ENCODE measurements around the gene SLC26A9. TPM values are rescaled to one million over a fixed set of nuclear protein-coding genes. Genes with fewer than 3 reads are reported as not detected.
"Not testable (repeated sequence)": the region's sequence is repeated elsewhere in the genome, so short reads cannot be mapped to it uniquely, and the experiment has no call there.

SLC26A9 gene
- total RNA-seq, 1 experiment from 2014 or later, result 1.0 TPM

- no peak for DNase-seq
- no TSS peak for BruUV-seq (replicated peaks)
- CTCF ChIA-PET, result no interaction called here
- no peaks in the 10 kb centered on the region for H3K79me2 ChIP-seq (ENCODE audit: low read depth)
- H3K4me3 ChIP-seq, result no peak overlapping the region
- intact Hi-C loops (cut with micrococcal nuclease; ENCODE audit: unreplicated experiment), result loop anchor here (10.0 kb wide), 1 partner anchor 329 kb away; no protein-coding TSS in a partner anchor
- no peak overlapping the region for H3K4me2 ChIP-seq
- no peak overlapping the region for H2AFZ ChIP-seq
- H3K9me2 ChIP-seq (ENCODE audit: insufficient read depth), result no peaks in the 10 kb centered on the region
- H3K9me3 ChIP-seq (ENCODE audit: insufficient read depth, low read depth), result no peaks in the 10 kb centered on the region
- no peaks in the 10 kb centered on the region for H4K20me1 ChIP-seq (ENCODE audit: insufficient read depth)
- no peak for TF ChIP-seq EZH2 (IDR thresholded peaks at IDR 0.05; ENCODE audit: low read depth)
- no peaks in the 10 kb centered on the region for H3K27me3 ChIP-seq (ENCODE audit: insufficient read depth, low read depth)
- H3F3A ChIP-seq (ENCODE audit: insufficient read depth, low read depth), result no peaks in the 10 kb centered on the region
- POLR2A ChIA-PET (ENCODE audit: unreplicated experiment), result no interaction called here
- H3K4me1 ChIP-seq (replicated peaks; ENCODE audit: insufficient read depth), result no peaks in the 10 kb centered on the region
- no peaks in the 10 kb centered on the region for H3K36me3 ChIP-seq (ENCODE audit: low read depth)
- no peak overlapping the region for H3K27ac ChIP-seq
These were observed 29.1 kb downstream of the SLC26A9 start for GRCh38 chr1:205914155-205914507.

- ChIA-PET CTCF (no interaction called here), POLR2A (ENCODE audit: unreplicated experiment) (no interaction called here)
- H4K20me1 ChIP-seq (ENCODE audit: insufficient read depth), result no peaks in the 10 kb centered on the region
- H3K4me1 ChIP-seq (replicated peaks; ENCODE audit: insufficient read depth), result no peaks in the 10 kb centered on the region
- DNase-seq, result peak in 1 of 2 experiments; percentile 49
- TF ChIP-seq CTCF (conservative IDR thresholded peaks at IDR 0.05) (no peak), EZH2 (IDR thresholded peaks at IDR 0.05; ENCODE audit: low read depth) (no peak)
- no peak overlapping the region for H3K4me2 ChIP-seq
- intact Hi-C loops (cut with micrococcal nuclease; ENCODE audit: unreplicated experiment), result loop anchor here (10.0 kb wide), 1 partner anchor 329 kb away; no protein-coding TSS in a partner anchor
- no peaks in the 10 kb centered on the region for H3F3A ChIP-seq (ENCODE audit: insufficient read depth, low read depth)
- no peaks in the 10 kb centered on the region for H3K79me2 ChIP-seq (ENCODE audit: low read depth)
- H3K36me3 ChIP-seq (ENCODE audit: low read depth), result no peaks in the 10 kb centered on the region
- H3K4me3 ChIP-seq, result no peak overlapping the region
- no peak overlapping the region for H3K27ac ChIP-seq
- no peaks in the 10 kb centered on the region for H3K9me2 ChIP-seq (ENCODE audit: insufficient read depth)
- no peak overlapping the region for H2AFZ ChIP-seq
- no TSS peak for BruUV-seq (replicated peaks)
- no peaks in the 10 kb centered on the region for H3K27me3 ChIP-seq (ENCODE audit: insufficient read depth, low read depth)
- H3K9me3 ChIP-seq (ENCODE audit: insufficient read depth, low read depth), result no peaks in the 10 kb centered on the region
These were observed 29.7 kb downstream of the SLC26A9 start for GRCh38 chr1:205913451-205914154.

- peak in 1 of 2 experiments; percentile 38 for DNase-seq
- CTCF ChIA-PET, result interaction anchor here (0.8 to 1.3 kb wide), 3 partner anchors 11 to 115 kb away, joined by 3 to 5 read pairs (median 3); no protein-coding TSS in a partner anchor
These were observed 35.5 kb downstream of the SLC26A9 start for GRCh38 chr1:205907794-205908193.

GRCh38 chr1:205905095-205905494 is 38.2 kb downstream of the SLC26A9 start:
- intact Hi-C loops (cut with micrococcal nuclease; ENCODE audit: unreplicated experiment), result loop anchor here (5.0 kb wide), 1 partner anchor 93 kb away; the partner anchor contains the start of gene SLC41A1

More at GRCh38 chr1:205907794-205908193, 35.5 kb downstream of the SLC26A9 start:
- H3K4me3 ChIP-seq, result no peak overlapping the region
- H3K9me3 ChIP-seq (ENCODE audit: insufficient read depth, low read depth), result no peaks in the 10 kb centered on the region
- no peaks in the 10 kb centered on the region for H3K9me2 ChIP-seq (ENCODE audit: insufficient read depth)
- POLR2A ChIA-PET (ENCODE audit: unreplicated experiment), result interaction anchor here (0.6 kb wide), 1 partner anchor 173 kb away, joined by 7 read pairs; no protein-coding TSS in a partner anchor
- H3F3A ChIP-seq (ENCODE audit: insufficient read depth, low read depth), result no peaks in the 10 kb centered on the region
- H3K27me3 ChIP-seq (ENCODE audit: insufficient read depth, low read depth), result no peaks in the 10 kb centered on the region
- H3K4me1 ChIP-seq (replicated peaks; ENCODE audit: insufficient read depth), result peaks cover 6% of the 10 kb centered on the region
- TF ChIP-seq EZH2 (IDR thresholded peaks at IDR 0.05; ENCODE audit: low read depth) (no peak), CTCF (conservative IDR thresholded peaks at IDR 0.05) (peak; percentile 86)
- no peaks in the 10 kb centered on the region for H3K36me3 ChIP-seq (ENCODE audit: low read depth)
- H3K27ac ChIP-seq, result peak overlapping the region; percentile 61
- no peaks in the 10 kb centered on the region for H3K79me2 ChIP-seq (ENCODE audit: low read depth)
- peak overlapping the region; percentile 75 for H2AFZ ChIP-seq
- intact Hi-C loops (cut with micrococcal nuclease; ENCODE audit: unreplicated experiment), result loop anchor here (1.0 to 5.0 kb wide), 2 partner anchors 95 to 116 kb away; partner anchors contain the start of gene SLC41A1
- no TSS peak for BruUV-seq (replicated peaks)
- peak overlapping the region; percentile 8; the same call in 1 of the 2 replicates for H3K4me2 ChIP-seq
- H4K20me1 ChIP-seq (ENCODE audit: insufficient read depth), result no peaks in the 10 kb centered on the region

More at GRCh38 chr1:205905095-205905494, 38.2 kb downstream of the SLC26A9 start:
- H3K27me3 ChIP-seq (ENCODE audit: insufficient read depth, low read depth); H3K9me3 ChIP-seq (ENCODE audit: insufficient read depth, low read depth); H3K9me2 ChIP-seq (ENCODE audit: insufficient read depth); H3K36me3 ChIP-seq (ENCODE audit: low read depth); H3F3A ChIP-seq (ENCODE audit: insufficient read depth, low read depth); H3K4me3 ChIP-seq; CTCF ChIA-PET; H4K20me1 ChIP-seq (ENCODE audit: insufficient read depth); DNase-seq; H3K27ac ChIP-seq; H3K4me2 ChIP-seq; POLR2A ChIA-PET (ENCODE audit: unreplicated experiment); H2AFZ ChIP-seq; H3K4me1 ChIP-seq (replicated peaks; ENCODE audit: insufficient read depth); BruUV-seq (replicated peaks); H3K79me2 ChIP-seq (ENCODE audit: low read depth): not testable (repeated sequence)
